H9 (cell line): ENCODE data around the gene SPRED3. TPM values are rescaled to one million over a fixed set of nuclear protein-coding genes. Genes with fewer than 3 reads are reported as not detected.

Source experiments
- DNase-seq: peaks from one replicate; pipeline ENCODE4 v3.0.0-alpha.2; 2017
- H2AFZ ChIP-seq: one replicate; pipeline ENCODE4 v1.6.1; 2013; ENCODE audit warnings: mild to moderate bottlenecking, low read length, control low read depth, moderate library complexity
- H2AK5ac ChIP-seq: 2 replicates; pipeline ENCODE4 v1.6.1; 2013; ENCODE audit warnings: low read length, control low read depth, mixed read lengths; ENCODE audit not compliant: insufficient read length
- H2BK120ac ChIP-seq: one replicate; pipeline ENCODE4 v1.6.1; 2013; ENCODE audit warnings: low read depth, mild to moderate bottlenecking, low read length, control low read depth, inconsistent platforms; ENCODE audit not compliant: poor library complexity, severe bottlenecking
- H2BK12ac ChIP-seq: 2 replicates; pipeline ENCODE4 v1.6.1; 2013; ENCODE audit warnings: low read length, control low read depth, mixed read lengths, low read depth; ENCODE audit not compliant: insufficient read length
- H2BK15ac ChIP-seq: 2 replicates; pipeline ENCODE4 v1.6.1; 2013; ENCODE audit warnings: low read depth, low read length, control low read depth
- H2BK20ac ChIP-seq: one replicate; pipeline ENCODE4 v1.6.1; 2013; ENCODE audit warnings: low read depth, mild to moderate bottlenecking, low read length, control low read depth, inconsistent platforms; ENCODE audit not compliant: poor library complexity, severe bottlenecking
- H2BK5ac ChIP-seq: 2 replicates; pipeline ENCODE4 v1.6.1; 2013; ENCODE audit warnings: low read length, control low read depth, mixed read lengths; ENCODE audit not compliant: insufficient read length
- H3K14ac ChIP-seq: 2 replicates; pipeline ENCODE4 v1.6.1; 2013; ENCODE audit warnings: low read length, control low read depth; ENCODE audit not compliant: insufficient read depth
- H3K18ac ChIP-seq: 2 replicates; pipeline ENCODE4 v1.6.1; 2013; ENCODE audit warnings: low read depth, mild to moderate bottlenecking, mixed read lengths, low read length, control low read depth; ENCODE audit not compliant: insufficient read length
- H3K23ac ChIP-seq: 2 replicates; pipeline ENCODE4 v1.6.1; 2013; ENCODE audit warnings: low read length, control low read depth, mixed read lengths, low read depth; ENCODE audit not compliant: insufficient read length
- H3K23me2 ChIP-seq: 2 replicates; pipeline ENCODE4 v1.6.1; 2013; ENCODE audit warnings: low read depth, mild to moderate bottlenecking, mixed read lengths, low read length, control low read depth; ENCODE audit not compliant: insufficient read length, poor library complexity, severe bottlenecking
- H3K27ac ChIP-seq: 2 replicates; pipeline ENCODE4 v1.5.1; 2013; ENCODE audit warnings: low read length, control low read depth, mixed read lengths, low read depth; ENCODE audit not compliant: insufficient read length
- H3K27me3 ChIP-seq: 2 replicates; pipeline ENCODE4 v1.6.1; 2013; ENCODE audit warnings: low read length, control low read depth, inconsistent platforms; ENCODE audit not compliant: insufficient read depth
- H3K4ac ChIP-seq: 2 replicates; pipeline ENCODE4 v1.6.1; 2013; ENCODE audit warnings: low read depth, mild to moderate bottlenecking, control low read depth, inconsistent platforms, low read length, moderate library complexity
- H3K4me1 ChIP-seq: 2 replicates; pipeline ENCODE4 v1.6.1; 2013; ENCODE audit warnings: low read length, control low read depth, inconsistent platforms; ENCODE audit not compliant: insufficient read depth
- H3K4me2 ChIP-seq: 2 replicates; pipeline ENCODE4 v1.6.1; 2013; ENCODE audit warnings: low read length, control low read depth, mixed read lengths; ENCODE audit not compliant: insufficient read length, insufficient read depth
- H3K56ac ChIP-seq: 2 replicates; pipeline ENCODE4 v1.6.1; 2013; ENCODE audit warnings: low read depth, mild to moderate bottlenecking, mixed read lengths, low read length, control low read depth; ENCODE audit not compliant: insufficient read length
- H3K79me1 ChIP-seq: 2 replicates; pipeline ENCODE4 v1.6.1; 2013; ENCODE audit warnings: low read depth, mild to moderate bottlenecking, moderate library complexity, low read length, control low read depth, inconsistent platforms; ENCODE audit not compliant: insufficient read depth, poor library complexity, severe bottlenecking
- H3K79me2 ChIP-seq: 2 replicates; pipeline ENCODE4 v1.6.1; 2013; ENCODE audit warnings: low read length, control low read depth, inconsistent platforms; ENCODE audit not compliant: insufficient read depth
- H3K9ac ChIP-seq: 2 replicates; pipeline ENCODE4 v1.6.1; 2013; ENCODE audit warnings: low read length, control low read depth, mixed read lengths; ENCODE audit not compliant: insufficient read length; ENCODE audit errors: extremely low read depth
- H3K9me3 ChIP-seq: one replicate; pipeline ENCODE4 v1.6.1; 2013; ENCODE audit warnings: low read depth, low read length, inconsistent platforms; ENCODE audit not compliant: control insufficient read depth
- H3T11ph ChIP-seq: one replicate; pipeline ENCODE4 v1.6.1; 2013; ENCODE audit warnings: mild to moderate bottlenecking, low read length, control low read depth, inconsistent platforms
- H4K20me1 ChIP-seq: one replicate; pipeline ENCODE4 v1.6.1; 2013; ENCODE audit not compliant: control insufficient read depth, insufficient read length, insufficient read depth
- H4K5ac ChIP-seq: 2 replicates; pipeline ENCODE4 v1.6.1; 2013; ENCODE audit warnings: low read depth, mild to moderate bottlenecking, mixed read lengths, low read length, control low read depth; ENCODE audit not compliant: insufficient read length
- H4K8ac ChIP-seq: replicated peaks from 2 replicates; pipeline ENCODE4 v1.6.1; 2013; ENCODE audit warnings: low read length, control low read depth, mixed read lengths, low read depth; ENCODE audit not compliant: insufficient read length
- H4K91ac ChIP-seq: 2 replicates; pipeline ENCODE4 v1.6.1; 2013; ENCODE audit warnings: low read depth, mild to moderate bottlenecking, moderate library complexity, mixed read lengths, low read length, control low read depth; ENCODE audit not compliant: insufficient read length
- H3K27ac Mint-ChIP-seq, 3 experiments: 2 replicates in 2 of 3; 3 replicates in 1 of 3; pipeline ENCODE4 v1.8.0; 2020 to 2021; ENCODE audit warnings: mixed read lengths in 3 of 3, mild to moderate bottlenecking in 1 of 3, moderate library complexity in 1 of 3
- H3K27me3 Mint-ChIP-seq: 2 replicates; pipeline ENCODE4 v1.8.0; 2021; ENCODE audit warnings: low read depth, mild to moderate bottlenecking, moderate library complexity, mixed read lengths
- H3K36me3 Mint-ChIP-seq, 3 experiments: 2 replicates in 2 of 3; 3 replicates in 1 of 3; pipeline ENCODE4 v1.8.0; 2020 to 2021; ENCODE audit warnings: low read depth in 3 of 3, mixed read lengths in 3 of 3; ENCODE audit not compliant: insufficient read depth in 1 of 3
- H3K4me1 Mint-ChIP-seq, 2 experiments: 2 replicates each; pipeline ENCODE4 v1.8.0; 2020; ENCODE audit warnings: mixed read lengths in 2 of 2
- H3K4me3 Mint-ChIP-seq, 2 experiments: 2 replicates in 1 of 2; 3 replicates in 1 of 2; pipeline ENCODE4 v1.8.0; 2020 to 2021; ENCODE audit warnings: mild to moderate bottlenecking in 2 of 2, mixed read lengths in 2 of 2, moderate library complexity in 1 of 2
- H3K9me3 Mint-ChIP-seq, 2 experiments: 2 replicates in 1 of 2; 3 replicates in 1 of 2; pipeline ENCODE4 v1.8.0; 2020; ENCODE audit warnings: mild to moderate bottlenecking in 2 of 2, mixed read lengths in 2 of 2, moderate library complexity in 1 of 2
- WGBS: extraction: QIAGEN DNeasy Blood & Tissue Kit; methylation state at CpG from one replicate; pipeline ENCODE4 v1.1.7; 2013; ENCODE audit warnings: missing lambda C conversion rate, low lambda C conversion rate, mixed read lengths; ENCODE audit not compliant: insufficient read length; ENCODE audit errors: extremely low coverage; 5-methylcytosine and 5-hydroxymethylcytosine counted together
- total RNA-seq: library from RNA; stranded (reverse); gene quantifications from 2 replicates; pipeline ENCODE4 v1.2.1, GENCODE V29; 2021
- TF ChIP-seq, protein P1 (sequence below): fragments of 200-600 bp; sonication (generic); conservative IDR thresholded peaks from 3 replicates; pipeline ENCODE4 v1.8.0; 2021; ENCODE audit warnings: antibody characterized with exemption, mild to moderate bottlenecking

Gene SPRED3
- total RNA-seq, 1 experiment from 2014 or later, result 16.4 TPM

DNA sequence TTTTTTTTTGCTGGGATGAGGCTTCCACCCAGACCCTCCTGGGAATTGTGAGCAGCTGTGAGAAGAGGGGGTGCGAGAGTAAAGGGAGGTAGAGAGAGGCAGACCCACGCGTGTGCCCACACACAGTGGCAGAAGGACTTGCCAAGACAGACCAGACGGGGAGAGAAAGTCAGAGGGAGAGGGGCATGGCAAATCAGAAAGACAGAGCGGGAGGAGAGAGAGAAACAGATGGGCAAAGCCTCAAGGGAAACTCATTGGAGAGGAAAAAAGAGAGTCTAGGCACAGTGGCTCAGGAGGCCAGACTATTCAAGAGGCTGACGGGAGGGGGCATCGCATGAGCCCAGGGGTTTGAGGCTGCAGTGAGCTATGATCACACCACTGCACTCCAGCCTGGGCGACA is 35.9 kb upstream of the SPRED3 start:
- Histone ChIP-seq H4K8ac (no peak overlapping the region), H3K4ac (no peak overlapping the region), H3K4me2 (no peak overlapping the region), H3K18ac (no peak overlapping the region), H3K79me1 (no peaks in the 10 kb centered on the region), H2AK5ac (no peak overlapping the region), H4K91ac (no peak overlapping the region), H3K9me3 (no peaks in the 10 kb centered on the region), H3K23ac (no peak overlapping the region), H4K5ac (no peak overlapping the region), H3K56ac (no peak overlapping the region), H3K9ac (no peak overlapping the region), H3K79me2 (no peaks in the 10 kb centered on the region), H2AFZ (no peak overlapping the region), H2BK120ac (no peak overlapping the region), H4K20me1 (no peaks in the 10 kb centered on the region), H3K23me2 (no peaks in the 10 kb centered on the region), H2BK15ac (no peak overlapping the region), H3T11ph (no peak overlapping the region), H2BK5ac (no peak overlapping the region), H3K27ac (no peak overlapping the region), H3K14ac (no peak overlapping the region), H3K4me1 (no peaks in the 10 kb centered on the region), H2BK12ac (no peak overlapping the region), H2BK20ac (no peak overlapping the region), H3K27me3 (no peaks in the 10 kb centered on the region)
- Mint-ChIP-seq H3K36me3 (no peaks in the 10 kb centered on the region), H3K27ac (peak overlapping the region in 1 of 3 experiments; percentile 19; a peak in 1 of 7 replicates), H3K4me3 (no peak overlapping the region), H3K27me3 (peaks cover 40% of the 10 kb centered on the region), H3K9me3 (no peaks in the 10 kb centered on the region), H3K4me1 (peaks cover 0 to 5% of the 10 kb centered on the region in 2 experiments; a peak in 1 of 4 replicates)
- WGBS, result no CpG with 5 or more reads among the region's 8 CpGs
- no peak for DNase-seq
- TF ChIP-seq, protein P1, sequence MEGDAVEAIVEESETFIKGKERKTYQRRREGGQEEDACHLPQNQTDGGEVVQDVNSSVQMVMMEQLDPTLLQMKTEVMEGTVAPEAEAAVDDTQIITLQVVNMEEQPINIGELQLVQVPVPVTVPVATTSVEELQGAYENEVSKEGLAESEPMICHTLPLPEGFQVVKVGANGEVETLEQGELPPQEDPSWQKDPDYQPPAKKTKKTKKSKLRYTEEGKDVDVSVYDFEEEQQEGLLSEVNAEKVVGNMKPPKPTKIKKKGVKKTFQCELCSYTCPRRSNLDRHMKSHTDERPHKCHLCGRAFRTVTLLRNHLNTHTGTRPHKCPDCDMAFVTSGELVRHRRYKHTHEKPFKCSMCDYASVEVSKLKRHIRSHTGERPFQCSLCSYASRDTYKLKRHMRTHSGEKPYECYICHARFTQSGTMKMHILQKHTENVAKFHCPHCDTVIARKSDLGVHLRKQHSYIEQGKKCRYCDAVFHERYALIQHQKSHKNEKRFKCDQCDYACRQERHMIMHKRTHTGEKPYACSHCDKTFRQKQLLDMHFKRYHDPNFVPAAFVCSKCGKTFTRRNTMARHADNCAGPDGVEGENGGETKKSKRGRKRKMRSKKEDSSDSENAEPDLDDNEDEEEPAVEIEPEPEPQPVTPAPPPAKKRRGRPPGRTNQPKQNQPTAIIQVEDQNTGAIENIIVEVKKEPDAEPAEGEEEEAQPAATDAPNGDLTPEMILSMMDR, result no peak
